HL-60 (cell line): Measurements from ENCODE around the gene ZFAND3.

Experiments
- DNase-seq, 2 experiments: peaks; one replicate each; pipeline ENCODE4 v3.0.0-alpha.2; 2010 to 2020; ENCODE audit warnings: low read depth in 1 of 2, low spot score in 1 of 2
- H3K27ac ChIP-seq: fragments of 250-450 bp; sonication (Bioruptor Pico); replicated peaks from 2 replicates; pipeline ENCODE4 v1.5.1; 2020; ENCODE audit warnings: mild to moderate bottlenecking, moderate library complexity
- H3K27me3 ChIP-seq: fragments of 250-450 bp; sonication (Bioruptor Pico); 2 replicates; pipeline ENCODE4 v1.5.1; 2021; ENCODE audit warnings: mild to moderate bottlenecking, moderate library complexity; ENCODE audit not compliant: insufficient read depth, poor library complexity, severe bottlenecking
- H3K4me3 ChIP-seq: replicated peaks from 2 replicates; pipeline ENCODE4 v1.5.1; 2011; ENCODE audit warnings: mild to moderate bottlenecking, control low read depth, low read length; ENCODE audit not compliant: insufficient read depth
- CTCF ChIP-seq: IDR thresholded peaks from one replicate; pipeline ENCODE4 v1.5.1; 2011; ENCODE audit warnings: low read length, control low read depth, inconsistent platforms; ENCODE audit not compliant: insufficient read depth
- GABPA ChIP-seq: IDR thresholded peaks from 2 replicates; pipeline ENCODE4 v1.6.1; 2012; ENCODE audit warnings: low read depth
- POLR2AphosphoS5 ChIP-seq: IDR thresholded peaks from 2 replicates; pipeline ENCODE4 v1.6.1; 2012; ENCODE audit warnings: low read depth
- SPI1 ChIP-seq: IDR thresholded peaks from 2 replicates; pipeline ENCODE4 v1.6.1; 2012; ENCODE audit warnings: low read depth, mild to moderate bottlenecking, borderline replicate concordance
- TF ChIP-seq, protein P1 (sequence below): IDR thresholded peaks from 2 replicates; pipeline ENCODE4 v1.6.1; 2012; ENCODE audit warnings: low read depth; ENCODE audit not compliant: insufficient replicate concordance

Gene ZFAND3

GRCh38 chr6:38086346-38086745, 266.8 kb downstream of the ZFAND3 start:
- H3K4me3 ChIP-seq: no peak overlapping the region
- no peak for DNase-seq
- no peaks in the 10 kb centered on the region for H3K27me3 ChIP-seq
- TF ChIP-seq SPI1 (no peak), POLR2AphosphoS5 (no peak), GABPA (no peak)
- TF ChIP-seq, protein P1, sequence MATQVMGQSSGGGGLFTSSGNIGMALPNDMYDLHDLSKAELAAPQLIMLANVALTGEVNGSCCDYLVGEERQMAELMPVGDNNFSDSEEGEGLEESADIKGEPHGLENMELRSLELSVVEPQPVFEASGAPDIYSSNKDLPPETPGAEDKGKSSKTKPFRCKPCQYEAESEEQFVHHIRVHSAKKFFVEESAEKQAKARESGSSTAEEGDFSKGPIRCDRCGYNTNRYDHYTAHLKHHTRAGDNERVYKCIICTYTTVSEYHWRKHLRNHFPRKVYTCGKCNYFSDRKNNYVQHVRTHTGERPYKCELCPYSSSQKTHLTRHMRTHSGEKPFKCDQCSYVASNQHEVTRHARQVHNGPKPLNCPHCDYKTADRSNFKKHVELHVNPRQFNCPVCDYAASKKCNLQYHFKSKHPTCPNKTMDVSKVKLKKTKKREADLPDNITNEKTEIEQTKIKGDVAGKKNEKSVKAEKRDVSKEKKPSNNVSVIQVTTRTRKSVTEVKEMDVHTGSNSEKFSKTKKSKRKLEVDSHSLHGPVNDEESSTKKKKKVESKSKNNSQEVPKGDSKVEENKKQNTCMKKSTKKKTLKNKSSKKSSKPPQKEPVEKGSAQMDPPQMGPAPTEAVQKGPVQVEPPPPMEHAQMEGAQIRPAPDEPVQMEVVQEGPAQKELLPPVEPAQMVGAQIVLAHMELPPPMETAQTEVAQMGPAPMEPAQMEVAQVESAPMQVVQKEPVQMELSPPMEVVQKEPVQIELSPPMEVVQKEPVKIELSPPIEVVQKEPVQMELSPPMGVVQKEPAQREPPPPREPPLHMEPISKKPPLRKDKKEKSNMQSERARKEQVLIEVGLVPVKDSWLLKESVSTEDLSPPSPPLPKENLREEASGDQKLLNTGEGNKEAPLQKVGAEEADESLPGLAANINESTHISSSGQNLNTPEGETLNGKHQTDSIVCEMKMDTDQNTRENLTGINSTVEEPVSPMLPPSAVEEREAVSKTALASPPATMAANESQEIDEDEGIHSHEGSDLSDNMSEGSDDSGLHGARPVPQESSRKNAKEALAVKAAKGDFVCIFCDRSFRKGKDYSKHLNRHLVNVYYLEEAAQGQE: no peak
- H3K27ac ChIP-seq: no peak overlapping the region

DNA sequence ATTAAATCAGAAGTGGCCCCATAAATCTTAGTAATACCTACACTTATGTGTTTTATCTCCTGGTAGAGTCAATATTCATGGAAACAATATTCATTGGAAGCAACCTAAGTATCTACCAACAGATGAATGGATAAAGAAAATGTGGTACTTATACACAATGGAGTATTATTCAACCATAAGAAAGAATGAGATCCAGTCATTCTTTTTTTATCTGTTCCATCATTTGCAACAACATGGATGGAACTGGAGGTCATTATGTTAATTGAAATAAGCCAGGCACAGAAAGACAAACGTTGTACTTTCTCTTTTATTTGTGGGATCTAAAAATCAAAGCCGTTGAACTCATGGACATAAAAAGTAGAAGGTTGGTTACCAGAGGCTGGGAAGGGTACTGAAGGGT, 268.5 kb downstream of the ZFAND3 start:
- TF ChIP-seq POLR2AphosphoS5 (no peak), CTCF (no peak), GABPA (no peak), SPI1 (no peak)
- TF ChIP-seq, protein P1: no peak
- DNase-seq: no peak
- Histone ChIP-seq H3K27me3 (no peaks in the 10 kb centered on the region), H3K4me3 (no peak overlapping the region), H3K27ac (no peak overlapping the region)

- no peak for TF ChIP-seq CTCF
- no peak for TF ChIP-seq SPI1
- TF ChIP-seq GABPA: no peak
- TF ChIP-seq POLR2AphosphoS5: no peak
- TF ChIP-seq, protein P1: no peak
- DNase-seq: no peak
- Histone ChIP-seq H3K4me3 (no peak overlapping the region), H3K27me3 (no peaks in the 10 kb centered on the region), H3K27ac (no peak overlapping the region)
Measured at GRCh38 chr6:38088829-38089228, 269.3 kb downstream of the ZFAND3 start.

DNA sequence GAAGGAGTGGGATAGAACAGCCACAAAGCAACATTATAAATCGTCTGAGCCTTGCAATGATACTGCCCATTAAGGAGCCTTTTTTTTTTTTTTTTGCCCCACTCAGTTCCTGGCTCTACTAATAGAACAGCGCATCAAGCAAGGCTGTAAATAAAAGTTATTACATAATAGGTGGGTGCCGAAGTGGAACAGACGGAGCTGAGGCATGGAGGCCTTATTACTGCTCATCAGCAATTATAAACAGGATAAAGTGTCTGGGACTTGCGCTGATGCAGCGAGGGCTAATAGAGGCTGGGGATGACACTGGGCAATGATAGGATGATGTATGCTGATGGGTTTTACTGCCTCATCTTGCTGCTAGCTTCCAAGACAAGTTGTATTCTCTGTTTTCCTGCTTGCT, 272.1 kb downstream of the ZFAND3 start:
- H3K27ac ChIP-seq: no peak overlapping the region
- TF ChIP-seq, protein P1: no peak
- TF ChIP-seq GABPA: no peak
- TF ChIP-seq CTCF: no peak
- TF ChIP-seq POLR2AphosphoS5: no peak
- no peak for TF ChIP-seq SPI1
- DNase-seq: no peak
- H3K27me3 ChIP-seq: no peaks in the 10 kb centered on the region
- no peak overlapping the region for H3K4me3 ChIP-seq
